ENCODE measurements around the gene GPHB5.
"Not testable (repeated sequence)": the region's sequence is repeated elsewhere in the genome, so short reads cannot be mapped to it uniquely, and the experiment has no call there.

Gene GPHB5

GRCh38 chr14:63318835-63319234, at the start of gene GPHB5:
GPHB5 (minus strand) TSS chr14:63318935; CDS start chr14:63317849, 1,086 bp downstream.
- DNase-seq = no peak

- no peak for DNase-seq
Measured at GRCh38 chr14:63367742-63368364, 49.1 kb upstream of the GPHB5 start.

- DNase-seq = no peak
Measured at GRCh38 chr14:63362389-63362819, 43.7 kb upstream of the GPHB5 start.

- no peak for DNase-seq
Measured at GRCh38 chr14:63361790-63362189, 43.1 kb upstream of the GPHB5 start.

GRCh38 chr14:63357841-63358240, 39.1 kb upstream of the GPHB5 start:
- DNase-seq = no peak

GRCh38 chr14:63345826-63346225, 27.1 kb upstream of the GPHB5 start:
- DNase-seq = no peak

GRCh38 chr14:63344336-63344735, 25.6 kb upstream of the GPHB5 start:
- DNase-seq = no peak

- DNase-seq = no peak
Measured at GRCh38 chr14:63343878-63344277, 25.1 kb upstream of the GPHB5 start.

- no peak for DNase-seq
Measured at GRCh38 chr14:63342371-63342770, 23.6 kb upstream of the GPHB5 start.

- DNase-seq = no peak
Measured at GRCh38 chr14:63328787-63329737, 10.3 kb upstream of the GPHB5 start.

- DNase-seq = no peak
Measured at GRCh38 chr14:63326840-63327239, 8.1 kb upstream of the GPHB5 start.

GRCh38 chr14:63322897-63323573, 4.3 kb upstream of the GPHB5 start:
- DNase-seq = no peak

GRCh38 chr14:63322472-63322871, 3.7 kb upstream of the GPHB5 start:
- no peak for DNase-seq

- DNase-seq = no peak
Measured at GRCh38 chr14:63308723-63309317, 9.9 kb downstream of the GPHB5 start.

- not testable (repeated sequence) for DNase-seq
Measured at GRCh38 chr14:63304429-63304828, 14.3 kb downstream of the GPHB5 start.

- DNase-seq = no peak
Measured at GRCh38 chr14:63301891-63302534, 16.7 kb downstream of the GPHB5 start.

GRCh38 chr14:63300854-63301253, 17.9 kb downstream of the GPHB5 start:
- DNase-seq = no peak

GRCh38 chr14:63299351-63300110, 19.2 kb downstream of the GPHB5 start:
- DNase-seq = no peak

GRCh38 chr14:63297372-63298063, 21.2 kb downstream of the GPHB5 start:
- DNase-seq = no peak

- DNase-seq = no peak
Measured at GRCh38 chr14:63296060-63296563, 22.6 kb downstream of the GPHB5 start.

- no peak for DNase-seq
Measured at GRCh38 chr14:63295231-63295685, 23.5 kb downstream of the GPHB5 start.
